ENCODE results near the gene ACYP1.
"Not testable (repeated sequence)": the region's sequence is repeated elsewhere in the genome, so short reads cannot be mapped to it uniquely, and the experiment has no call there.

ACYP1 gene

DNA sequence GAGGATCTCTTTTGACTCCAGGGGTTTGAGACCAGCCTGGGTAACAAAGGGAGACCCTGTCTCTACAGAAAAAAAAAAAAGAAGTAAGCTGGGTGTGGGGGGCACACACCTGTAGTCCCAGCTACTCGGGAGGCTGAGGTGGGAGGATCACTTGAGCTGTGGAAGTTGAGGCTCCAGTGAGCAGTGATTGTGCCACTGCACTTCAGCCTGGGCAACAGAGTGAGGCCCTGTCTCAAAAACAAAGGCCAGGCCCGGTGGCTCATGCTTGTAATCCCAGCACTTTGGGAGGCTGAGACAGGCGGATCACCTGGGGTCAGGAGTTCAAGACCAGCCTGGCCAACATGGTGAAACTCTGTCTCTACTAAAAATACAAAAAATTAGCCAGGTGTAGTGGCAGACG is 3.9 kb upstream of the ACYP1 start:
- not testable (repeated sequence) for DNase-seq

DNA sequence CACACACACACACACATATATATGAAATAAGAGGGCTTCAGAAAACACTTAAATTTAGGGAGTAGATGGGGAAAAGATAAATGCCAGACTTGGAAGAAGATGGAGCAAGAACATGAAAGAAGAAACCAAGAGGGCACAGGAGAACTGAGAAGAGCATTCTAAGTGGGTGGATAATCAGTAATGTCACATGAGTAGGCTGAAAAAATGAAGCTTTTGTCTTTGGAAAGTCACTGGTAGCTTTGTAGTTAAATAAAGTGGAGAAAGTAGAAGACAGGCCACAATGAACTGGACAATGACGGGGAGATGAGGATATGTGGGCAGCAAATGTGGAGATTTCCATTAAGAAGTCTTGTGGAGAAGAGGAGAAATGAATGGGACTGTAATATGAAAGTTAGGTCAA is 3.4 kb upstream of the ACYP1 start:
- no peak for DNase-seq

- no peak for DNase-seq
Measured at GRCh38 chr14:75066691-75067090, 2.9 kb upstream of the ACYP1 start.

- DNase-seq: no peak
Measured at GRCh38 chr14:75064205-75064567, 362 bp upstream of the ACYP1 start.

DNA sequence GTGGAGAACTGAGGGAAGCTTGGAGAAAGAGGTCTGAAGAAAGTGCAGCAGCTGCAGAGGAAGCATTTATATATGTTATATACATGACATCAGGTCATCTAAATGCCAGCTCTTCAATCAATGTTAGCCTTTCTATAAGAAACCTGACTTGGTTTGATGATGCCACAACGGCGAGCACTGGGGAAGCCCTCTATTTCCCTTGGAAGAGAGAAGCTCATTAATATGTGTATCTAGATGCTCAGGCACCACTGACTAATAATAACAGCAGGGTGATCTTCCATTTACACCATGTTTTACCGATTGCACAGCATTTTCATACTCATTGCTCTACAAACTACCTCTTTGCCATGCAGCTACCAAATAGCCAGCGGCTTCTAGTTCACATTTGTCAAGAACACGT is 811 bp downstream of the ACYP1 start:
- DNase-seq: no peak

GRCh38 chr14:75060420-75060819 is 3.4 kb downstream of the ACYP1 start:
- no peak for DNase-seq

- no peak for DNase-seq
Measured at GRCh38 chr14:75059642-75060041, 4.2 kb downstream of the ACYP1 start.

DNA sequence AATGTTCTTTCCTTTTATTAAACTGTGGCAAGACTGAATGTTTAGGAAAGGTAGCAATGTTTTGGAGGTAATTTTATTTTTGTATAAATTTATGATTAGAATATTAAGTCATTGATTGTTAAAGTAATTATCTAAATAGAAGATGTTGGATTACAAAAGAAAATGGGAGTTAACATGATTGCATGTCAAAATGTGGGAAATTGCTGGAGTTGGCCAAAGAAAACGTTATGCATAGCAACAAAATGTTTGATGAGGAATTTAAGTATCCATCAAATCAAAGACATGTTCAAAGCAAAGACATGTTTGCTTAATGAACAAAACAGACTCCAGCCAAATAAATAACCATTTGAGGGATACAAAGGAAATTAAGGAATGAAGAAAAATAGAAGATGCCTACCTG is 9.4 kb downstream of the ACYP1 start:
- no peak for DNase-seq

DNA sequence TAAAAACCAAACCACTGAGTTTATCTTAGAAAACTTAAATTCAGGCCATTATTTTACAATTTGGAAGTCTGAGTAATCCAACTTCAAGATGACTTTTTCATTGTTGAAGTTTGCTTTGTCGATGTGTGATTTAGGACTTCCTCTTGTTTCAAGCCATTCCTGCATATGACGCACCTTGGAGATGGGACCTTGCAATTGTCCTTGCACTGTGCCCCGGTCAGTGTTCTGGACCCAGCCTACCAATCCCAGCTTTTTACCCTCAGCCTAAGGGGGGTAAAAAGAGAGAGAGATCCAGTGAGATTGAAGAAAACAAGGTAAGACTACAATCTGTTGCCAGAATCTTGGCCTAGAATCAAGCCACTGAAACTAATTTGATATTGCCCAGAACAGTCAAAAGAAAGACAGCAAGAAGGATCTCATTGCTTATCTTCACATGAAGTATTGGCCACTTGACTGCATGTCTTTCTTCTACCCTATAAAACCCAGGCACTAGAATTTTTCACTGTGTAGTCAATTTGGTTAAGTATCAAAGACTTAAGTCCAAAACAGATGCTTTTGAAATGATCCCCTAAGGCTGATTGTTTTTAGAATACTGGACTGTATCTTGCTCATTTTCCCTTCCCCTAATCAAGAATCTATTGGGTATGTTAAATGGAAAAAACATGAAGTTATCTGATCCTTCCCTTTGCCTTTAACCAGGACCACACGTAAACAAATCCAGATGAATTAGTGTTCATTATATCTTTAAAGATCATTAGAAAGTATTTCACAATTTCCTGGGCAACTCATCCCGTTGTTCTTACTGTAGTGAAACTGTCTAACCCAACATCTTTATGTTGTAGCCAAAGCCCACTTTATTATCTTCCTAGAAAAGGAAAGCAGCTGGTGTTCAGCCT is 10.2 kb downstream of the ACYP1 start:
- no peak for DNase-seq

DNA sequence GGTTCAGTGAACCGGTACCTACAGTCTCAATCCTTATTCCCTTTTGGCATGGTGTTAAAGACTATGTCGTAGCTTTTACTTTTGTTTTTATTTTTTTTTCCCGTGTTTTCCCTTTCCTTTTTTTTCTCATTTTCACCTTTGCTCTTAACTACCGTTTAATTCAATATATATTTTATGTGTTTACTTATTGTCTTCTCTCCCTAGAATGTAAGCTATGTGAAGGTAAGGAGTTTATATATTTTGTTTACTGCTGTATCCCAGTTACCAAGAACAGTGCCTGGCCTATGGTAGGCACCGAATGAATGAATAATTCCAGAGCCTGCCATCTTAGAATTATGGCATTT is 12.3 kb downstream of the ACYP1 start:
- no peak for DNase-seq

GRCh38 chr14:75050852-75051555 is 12.8 kb downstream of the ACYP1 start, which contains the start of gene MLH3:
TSS of gene MLH3 (minus strand) at chr14:75051467. CDS start at chr14:75049655, 1,812 bp downstream.
- DNase-seq: peak; percentile 71 to 94

DNA sequence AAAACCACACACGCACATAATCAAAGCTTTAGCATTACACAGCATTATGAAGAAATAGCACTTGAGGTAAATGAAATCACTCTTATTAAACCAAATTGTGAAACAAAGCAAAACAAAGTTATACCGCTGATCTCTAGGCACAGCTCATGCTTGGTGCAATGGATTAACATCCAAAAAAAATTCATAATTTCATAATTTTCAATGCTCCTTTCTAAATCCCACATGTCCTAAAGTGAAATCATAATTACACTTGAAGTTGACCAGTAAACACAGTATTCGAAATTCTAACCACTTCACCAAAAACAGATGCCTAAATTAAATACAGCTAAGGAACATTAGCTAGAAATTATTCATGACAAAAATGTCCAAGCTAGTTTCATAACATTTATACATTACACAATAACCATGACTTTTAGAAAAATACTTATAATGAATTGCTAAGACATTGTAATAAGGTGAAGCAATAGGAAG is 14.1 kb downstream of the ACYP1 start:
- no peak for DNase-seq

- DNase-seq: no peak
Measured at GRCh38 chr14:75049136-75049535, 14.7 kb downstream of the ACYP1 start.

- DNase-seq: no peak
Measured at GRCh38 chr14:75048101-75048500, 15.7 kb downstream of the ACYP1 start.

DNA sequence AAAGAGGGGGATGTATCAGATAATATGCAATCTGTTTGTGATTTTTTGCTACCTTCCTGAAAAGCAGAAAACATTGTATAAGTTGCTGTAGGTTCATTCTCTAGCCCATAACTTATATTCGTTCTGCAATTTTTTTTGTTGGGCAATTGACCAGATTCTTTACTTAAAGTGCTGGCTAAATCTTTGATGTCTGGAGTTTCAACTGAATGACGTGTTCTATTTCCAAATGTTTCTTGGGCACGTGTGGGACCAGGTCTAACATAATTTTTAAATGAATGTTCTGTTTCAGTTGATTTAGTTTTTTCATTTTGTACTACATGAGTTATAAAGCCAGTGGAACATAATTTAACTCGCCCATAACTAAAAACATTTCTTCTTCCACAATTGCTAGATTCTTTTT is 16.3 kb downstream of the ACYP1 start:
- DNase-seq: no peak

GRCh38 chr14:75046899-75047298 is 16.9 kb downstream of the ACYP1 start:
- no peak for DNase-seq

DNA sequence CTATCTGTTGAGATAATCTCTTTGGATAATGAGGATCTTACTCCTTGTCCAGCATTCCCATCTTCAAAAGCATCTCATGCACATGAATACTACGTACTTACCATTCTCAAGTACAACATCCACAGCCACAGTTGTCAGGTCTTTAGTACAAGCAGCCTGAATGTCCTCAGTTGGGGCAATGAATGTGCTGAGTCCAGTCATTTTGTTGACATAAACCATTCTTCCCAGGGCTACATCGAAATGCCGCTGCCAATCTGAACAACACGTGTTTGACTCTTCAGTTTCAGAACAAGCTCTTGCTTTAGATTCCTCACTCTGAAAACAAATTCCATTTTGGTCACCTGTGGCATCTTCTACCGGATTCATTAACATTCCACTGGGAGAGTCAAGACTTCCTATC is 17.5 kb downstream of the ACYP1 start:
- no peak for DNase-seq

GRCh38 chr14:75044752-75045151 is 19.1 kb downstream of the ACYP1 start:
- DNase-seq: no peak

- no peak for DNase-seq
Measured at GRCh38 chr14:75044322-75044721, 19.5 kb downstream of the ACYP1 start.

GRCh38 chr14:75042035-75042434 is 21.8 kb downstream of the ACYP1 start:
- DNase-seq: no peak

GRCh38 chr14:75041613-75042012 is 22.2 kb downstream of the ACYP1 start:
- no peak for DNase-seq

GRCh38 chr14:75040959-75041358 is 22.9 kb downstream of the ACYP1 start:
- no peak for DNase-seq

DNA sequence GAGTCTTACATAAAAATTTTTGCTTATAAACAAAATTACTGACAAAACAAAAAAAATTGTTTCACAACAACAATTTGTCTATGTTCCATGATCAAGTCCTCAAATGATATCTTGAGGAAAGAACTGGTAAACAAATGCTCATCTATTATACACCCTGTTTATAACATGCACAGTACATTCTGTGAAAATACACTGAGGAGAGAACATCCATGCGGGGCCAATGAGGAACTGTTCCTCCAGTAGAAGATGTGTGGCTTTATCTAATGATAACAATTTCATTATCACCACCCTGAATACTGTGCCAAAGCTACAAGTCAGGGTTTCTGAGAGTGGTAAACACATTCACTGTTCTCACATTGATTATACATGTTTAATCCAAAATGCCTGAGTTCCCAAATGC is 23.3 kb downstream of the ACYP1 start:
- no peak for DNase-seq

DNA sequence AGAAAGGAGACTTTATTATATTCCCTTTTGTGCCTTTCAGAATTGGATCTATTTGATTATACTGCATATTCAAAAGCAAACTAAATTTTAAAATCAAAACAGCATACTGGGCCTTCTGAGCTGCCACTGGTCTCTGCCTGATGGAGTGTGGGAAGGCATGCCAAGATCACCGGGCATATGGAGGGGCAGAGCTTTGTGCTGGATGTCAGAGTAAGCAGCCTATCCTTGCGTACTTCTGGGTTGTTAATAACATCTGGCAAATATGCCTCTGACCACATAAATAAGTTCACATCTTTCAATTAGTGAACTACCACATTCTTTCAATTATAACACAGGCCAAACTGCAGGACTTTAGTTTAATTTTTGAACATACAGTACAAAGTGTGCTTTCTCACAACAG is 30.9 kb downstream of the ACYP1 start:
- DNase-seq: no peak

All from NCI-H446 (cell line).